GM18909 (cell line): ENCODE measurements around the gene KLK5.
"Not testable (repeated sequence)": the region's sequence is repeated elsewhere in the genome, so short reads cannot be mapped to it uniquely, and the experiment has no call there.

Experiments used
- ATAC-seq: cut with Tn5 transposase; IDR thresholded peaks from one replicate; pipeline ENCODE4 v1.9.1; 2021; ENCODE audit warnings: mild to moderate bottlenecking; ENCODE audit not compliant: unreplicated experiment, poor library complexity

Gene KLK5

DNA sequence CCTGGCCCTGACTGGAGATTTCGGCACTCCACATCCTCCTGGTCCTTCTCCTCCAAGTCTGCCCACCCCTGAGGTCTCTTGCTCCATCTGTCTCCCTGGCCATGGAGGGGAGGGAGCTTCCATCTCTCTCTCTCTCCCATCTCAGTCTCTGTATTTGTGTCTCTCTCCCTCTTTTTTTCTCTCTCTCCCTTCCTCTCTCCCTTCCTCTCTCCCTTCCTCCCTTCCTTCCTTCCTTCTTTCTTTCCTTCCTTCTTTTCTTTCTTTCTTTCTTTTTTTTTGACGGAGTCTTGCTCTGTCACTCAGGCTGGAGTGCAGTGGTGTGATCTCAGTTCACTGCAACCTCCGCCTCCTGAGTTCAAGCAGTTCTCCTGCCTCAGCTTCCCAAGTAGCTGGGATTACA, 17.0 kb upstream of the KLK5 start:
- not testable (repeated sequence) for ATAC-seq

DNA sequence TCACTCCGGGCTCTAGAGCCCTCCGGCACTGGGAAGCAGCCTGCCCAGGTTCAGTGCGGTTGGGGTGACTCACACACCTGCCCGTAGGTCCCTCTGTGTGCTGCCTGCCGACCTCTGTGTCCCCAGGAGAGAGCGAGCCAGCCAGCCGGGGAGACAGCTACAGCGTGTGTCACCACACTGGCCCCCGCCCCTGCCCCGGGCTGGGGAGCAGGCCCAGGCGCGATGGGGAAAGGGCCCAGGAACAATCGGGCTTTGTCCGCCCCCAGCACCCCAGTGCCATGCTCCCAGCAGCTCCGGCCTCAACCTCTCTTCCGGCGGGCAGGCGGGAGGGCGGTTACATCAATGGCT, 16.5 kb upstream of the KLK5 start, which contains the start of gene KLK6:
Gene KLK6 (minus strand): TSS at position 179 of the 348 bp plus-strand sequence. CDS start 1,487 bp downstream, outside the sequence.
- ATAC-seq = no peak

DNA sequence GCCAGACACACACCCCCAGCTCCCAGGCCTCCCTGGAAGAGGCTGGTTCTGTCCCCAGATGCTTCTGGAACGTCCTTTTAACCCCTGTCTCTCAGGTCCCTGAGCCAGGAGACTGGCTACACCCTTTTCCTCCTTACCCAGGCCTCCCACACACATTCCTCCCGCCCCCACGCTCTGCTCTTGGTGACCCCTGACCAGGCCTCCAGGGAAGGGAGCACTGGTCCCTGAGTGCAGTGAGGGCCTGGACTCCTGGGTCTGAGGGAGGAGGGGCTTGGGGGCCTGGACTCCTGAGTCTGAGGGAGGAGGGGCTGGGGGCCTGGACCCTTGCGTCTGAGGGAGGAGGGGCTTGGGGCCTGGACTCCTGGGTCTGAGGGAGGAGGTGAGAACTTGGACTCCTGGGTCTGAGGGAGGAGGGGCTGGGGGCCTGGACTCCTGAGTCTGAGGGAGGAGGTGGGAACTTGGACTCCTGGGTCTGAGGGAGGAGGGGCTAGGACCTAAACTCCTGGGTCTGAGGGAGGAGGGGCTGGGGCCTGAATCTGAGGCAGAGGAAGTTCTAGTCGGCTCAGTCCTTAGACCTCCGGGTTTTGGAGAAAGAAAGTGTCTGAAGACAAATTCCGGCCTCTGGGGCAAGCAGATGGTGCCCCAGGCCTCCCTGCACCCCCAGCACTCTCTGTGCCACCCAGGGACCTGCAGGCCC, 16.0 kb upstream of the KLK5 start:
- ATAC-seq = no peak

DNA sequence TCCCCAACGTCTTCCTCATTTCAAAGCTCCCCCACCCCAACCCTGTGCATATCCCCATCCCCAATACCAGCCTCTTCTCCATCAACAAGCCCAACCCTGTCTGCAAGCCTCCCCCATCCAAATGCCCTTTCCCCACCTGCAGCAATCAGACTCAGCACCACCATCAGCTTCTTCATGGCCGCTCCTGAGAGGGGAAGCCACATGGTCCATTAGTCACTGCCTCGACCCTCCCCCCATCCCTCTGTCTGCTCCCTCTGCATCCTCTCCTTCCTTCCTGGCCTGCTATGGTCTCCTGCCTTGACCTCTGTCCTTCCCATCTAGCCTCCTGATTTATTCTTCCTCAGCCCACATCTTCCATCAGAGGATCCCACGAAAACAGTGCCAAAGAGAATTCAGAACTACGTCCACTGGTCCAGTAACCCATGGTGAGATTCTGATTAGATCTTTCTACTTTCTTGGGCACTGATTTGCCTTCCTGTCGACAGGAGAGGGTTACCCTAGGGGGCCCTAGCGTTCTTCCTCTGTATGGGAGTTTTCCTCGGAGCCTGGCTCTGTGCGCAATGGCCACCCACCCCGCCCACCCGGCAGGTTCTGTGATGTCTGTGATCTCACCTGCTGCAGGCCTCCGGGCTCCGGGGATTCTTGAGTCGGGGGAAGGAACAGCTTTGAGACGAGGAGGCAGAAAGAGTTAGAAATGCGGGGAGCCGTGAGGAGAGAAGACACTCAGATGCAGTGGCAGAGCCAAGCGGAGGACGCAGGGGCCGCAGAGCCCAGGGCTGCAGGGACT, 15.3 kb upstream of the KLK5 start:
- ATAC-seq = no peak

DNA sequence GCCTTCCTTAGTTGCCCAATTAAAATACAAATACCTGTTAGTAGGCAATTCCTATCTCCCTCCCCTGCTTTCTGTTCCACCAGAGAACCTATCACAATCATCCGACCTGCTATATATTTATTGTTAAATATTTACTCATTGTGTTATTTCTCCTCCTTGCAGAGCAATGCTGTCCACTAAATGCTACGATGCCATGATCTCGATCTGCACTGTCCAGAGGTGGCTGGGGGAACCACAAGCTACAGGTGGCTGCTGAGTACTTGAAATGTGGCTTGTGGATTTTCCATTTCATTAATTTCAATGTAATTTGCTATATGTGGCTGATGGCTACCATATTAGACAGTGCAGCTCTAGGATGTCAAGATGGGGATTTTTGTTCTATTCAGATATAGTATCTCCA, 11.4 kb upstream of the KLK5 start:
- no peak for ATAC-seq

DNA sequence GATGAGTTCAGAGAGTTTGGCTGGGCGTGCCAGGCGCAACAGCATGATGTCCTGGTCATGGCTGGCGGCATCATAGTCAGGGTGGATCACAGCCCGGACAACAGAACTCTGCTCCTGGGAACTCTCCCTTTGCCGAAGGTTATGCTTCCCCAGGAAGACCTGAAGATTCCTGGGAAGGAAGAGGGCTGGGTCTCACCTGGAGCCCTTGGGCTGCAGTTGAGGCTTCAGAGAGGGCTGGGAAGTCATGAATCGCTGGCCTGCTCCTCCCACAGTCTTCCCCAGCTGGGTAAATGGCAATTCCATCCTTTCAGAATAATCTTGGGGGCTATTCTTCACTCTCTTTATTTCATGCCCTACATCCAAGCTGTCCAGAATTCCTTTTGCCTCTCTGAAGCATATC, 10.5 kb upstream of the KLK5 start:
- ATAC-seq = no peak

DNA sequence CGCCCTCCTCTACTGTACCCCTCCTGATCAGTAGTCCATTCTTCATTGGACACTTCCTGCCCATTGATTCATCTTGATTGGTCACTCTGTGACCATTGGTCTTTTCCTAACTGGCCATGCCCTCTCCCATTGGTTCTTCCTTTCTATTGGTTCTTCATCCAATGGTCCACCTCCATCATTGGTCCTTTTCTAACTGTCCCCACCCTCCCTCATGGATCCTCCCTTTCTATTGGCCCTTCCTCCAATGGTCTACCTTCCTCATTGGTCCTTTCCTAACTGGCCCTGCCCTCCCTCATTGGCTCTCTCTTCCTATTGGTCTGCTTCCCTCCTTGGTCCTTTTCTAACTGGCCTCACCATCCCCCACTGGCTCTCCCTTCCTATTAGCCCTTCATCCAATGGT, 9.4 kb upstream of the KLK5 start:
- ATAC-seq = no peak

DNA sequence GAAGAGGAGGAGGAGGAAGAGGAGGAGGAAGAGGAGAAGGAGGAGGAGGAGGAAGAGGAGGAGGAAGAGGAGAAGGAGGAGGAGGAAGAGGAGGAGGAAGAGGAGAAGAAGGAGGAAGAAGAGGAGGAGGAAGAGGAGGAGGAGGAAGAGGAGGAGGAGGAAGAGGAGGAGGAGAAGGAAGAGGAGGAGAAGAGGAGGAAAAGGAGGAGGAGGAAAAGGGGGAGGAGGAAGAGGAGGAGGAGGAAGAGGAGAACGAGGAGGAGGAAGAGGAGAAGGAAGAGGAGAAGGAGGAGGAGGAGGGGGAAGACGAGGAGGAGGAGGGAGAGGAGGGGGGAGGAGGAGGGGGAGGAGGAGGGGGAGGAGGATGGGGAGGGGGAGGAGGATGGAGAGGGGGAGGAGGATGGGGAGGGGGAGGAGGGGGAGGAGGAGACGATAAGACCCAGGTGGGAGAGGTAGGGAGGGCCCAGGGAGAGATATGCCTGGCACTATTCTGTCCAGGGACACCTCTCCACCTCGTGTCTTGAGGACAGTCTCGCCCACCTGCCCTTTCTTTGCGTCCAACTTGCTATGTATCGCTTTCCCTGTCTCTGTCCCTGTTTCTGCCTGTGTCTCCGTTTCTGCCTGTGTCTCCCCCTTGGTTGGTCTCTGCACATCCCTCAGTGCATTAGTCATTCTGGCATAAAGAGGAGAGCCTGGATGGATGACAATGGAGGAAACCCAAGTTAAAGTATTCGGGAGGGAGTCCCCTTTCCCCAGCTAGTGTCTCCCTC, 7.1 kb upstream of the KLK5 start:
- ATAC-seq = no peak

DNA sequence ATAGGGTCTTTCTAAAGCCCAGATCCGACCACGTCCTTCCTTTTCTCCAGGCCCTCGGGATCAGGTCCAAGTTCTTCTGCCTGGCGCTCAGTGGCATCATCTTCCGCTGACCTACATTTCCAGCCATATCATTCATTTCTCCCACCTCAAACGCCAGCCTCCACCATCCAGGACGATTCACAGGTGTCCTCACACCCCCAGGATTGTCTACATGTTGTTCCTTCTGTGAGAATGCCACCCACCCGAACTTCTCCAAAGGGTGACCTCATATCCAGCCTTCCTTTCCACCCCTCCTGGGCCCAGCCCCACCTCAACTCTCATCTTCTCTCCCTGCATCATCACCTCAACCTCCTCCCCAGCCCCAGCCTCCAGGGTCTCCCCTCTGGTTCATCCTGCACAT, 4.7 kb upstream of the KLK5 start:
- ATAC-seq = no peak

DNA sequence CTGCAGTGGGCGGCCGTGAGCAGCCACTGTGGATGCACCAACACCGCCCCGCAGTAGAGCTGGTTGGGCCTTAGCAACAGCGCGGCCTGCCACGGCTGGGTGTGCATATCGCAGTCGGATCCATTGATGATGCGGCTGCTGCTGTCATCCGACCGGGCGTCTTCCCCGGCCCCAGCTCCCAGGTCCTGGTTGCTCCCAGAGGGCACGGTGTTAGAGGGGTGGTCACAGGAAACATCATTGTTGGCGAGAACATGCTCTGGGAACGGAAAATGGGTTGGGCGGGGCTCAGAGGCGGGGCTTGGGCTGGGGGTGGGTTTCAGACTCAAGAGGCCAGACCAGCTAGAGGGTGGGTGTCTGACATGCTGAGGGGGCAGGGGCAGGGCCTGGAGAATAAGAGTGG, 3.0 kb downstream of the KLK5 start:
- ATAC-seq = no peak

DNA sequence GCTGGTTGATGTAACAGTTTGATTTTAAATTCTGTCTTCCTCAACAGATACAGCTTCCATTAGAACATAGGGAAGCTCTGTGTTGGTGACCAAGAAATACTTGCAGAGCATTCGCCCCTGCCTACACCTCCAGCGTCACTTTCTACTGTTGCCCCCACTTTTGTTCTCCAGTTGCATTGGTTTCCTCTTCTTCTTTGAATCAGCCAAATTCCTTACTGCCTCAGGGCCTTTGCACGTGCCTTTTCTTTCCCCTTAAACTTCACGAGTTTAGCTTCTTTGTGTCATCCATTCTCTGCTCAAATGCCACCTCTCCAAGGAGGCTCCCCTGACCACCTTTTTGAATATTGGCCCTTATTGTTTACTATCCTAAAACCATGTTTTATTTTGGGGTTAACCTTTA, 5.7 kb downstream of the KLK5 start:
- no peak for ATAC-seq

DNA sequence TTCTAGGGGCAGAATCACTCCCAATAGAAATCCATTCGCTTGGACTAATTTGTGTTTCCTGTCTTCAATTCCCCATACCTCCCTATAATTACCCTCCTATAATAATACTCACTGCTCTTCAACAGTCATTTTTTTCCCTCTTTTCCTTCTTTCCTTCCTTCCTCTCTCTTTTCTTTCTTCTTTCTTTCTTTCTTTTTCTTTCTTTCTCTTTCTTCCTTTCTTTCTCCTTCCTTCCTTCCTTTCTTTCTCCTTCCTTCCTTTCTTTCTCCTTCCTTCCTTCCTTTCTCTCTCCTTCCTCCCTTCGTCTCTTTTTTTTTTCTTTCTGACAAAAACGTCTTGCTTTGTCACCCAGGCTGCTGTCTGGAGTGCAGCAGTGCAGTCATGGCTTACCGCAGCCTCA, 8.0 kb downstream of the KLK5 start:
- ATAC-seq = no peak

DNA sequence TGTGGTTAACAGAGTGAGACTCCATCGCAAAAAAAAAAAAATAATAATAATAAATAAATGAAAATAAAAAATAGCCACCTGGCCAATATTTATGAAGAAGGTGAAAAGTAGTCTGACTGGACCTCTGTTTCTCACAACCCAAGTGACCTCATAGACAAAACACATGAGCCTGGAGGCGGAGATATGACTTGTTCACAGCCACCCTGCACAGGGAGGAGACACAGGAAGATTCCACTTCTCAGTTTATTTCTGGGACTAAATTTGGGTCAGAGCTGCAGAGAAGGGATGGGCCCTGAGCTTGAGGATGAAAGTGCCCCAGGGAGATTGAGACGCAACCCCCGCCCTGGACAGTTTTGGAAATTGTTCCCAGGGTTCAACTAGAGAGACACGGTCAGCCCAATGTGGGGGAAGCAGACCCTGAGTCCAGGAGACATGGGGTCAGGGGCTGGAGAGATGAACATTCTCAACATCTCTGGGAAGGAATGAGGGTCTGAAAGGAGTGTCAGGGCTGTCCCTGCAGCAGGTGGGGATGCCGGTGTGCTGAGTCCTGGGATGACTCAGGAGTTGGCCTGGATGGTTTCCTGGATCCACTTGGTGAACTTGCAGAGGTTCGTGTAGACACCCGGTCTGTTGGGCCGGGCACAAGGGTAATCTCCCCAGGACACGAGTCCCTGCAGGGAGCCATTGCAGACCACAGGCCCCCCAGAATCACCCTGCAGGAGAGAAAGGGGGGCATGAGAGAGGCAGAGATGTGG, 9.6 kb downstream of the KLK5 start:
- no peak for ATAC-seq

DNA sequence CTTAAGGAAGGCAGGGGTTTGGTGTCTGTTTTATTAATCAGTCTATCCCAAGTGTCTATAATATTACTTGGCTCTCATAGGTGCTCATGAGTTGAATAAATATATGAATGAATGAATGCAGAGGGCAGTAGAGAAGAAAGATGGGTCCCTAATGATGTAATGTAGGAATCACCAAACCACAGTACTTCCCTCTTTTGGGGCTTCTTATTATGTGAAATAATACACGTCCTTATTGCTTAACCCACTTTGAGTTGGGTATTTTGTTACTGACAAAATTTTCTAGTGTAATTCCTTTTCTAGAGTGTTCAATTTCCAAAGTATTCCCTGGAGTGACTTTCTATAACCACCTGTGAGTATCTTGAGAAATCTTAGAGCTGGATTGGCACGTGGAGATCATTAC, 13.2 kb downstream of the KLK5 start:
- no peak for ATAC-seq

DNA sequence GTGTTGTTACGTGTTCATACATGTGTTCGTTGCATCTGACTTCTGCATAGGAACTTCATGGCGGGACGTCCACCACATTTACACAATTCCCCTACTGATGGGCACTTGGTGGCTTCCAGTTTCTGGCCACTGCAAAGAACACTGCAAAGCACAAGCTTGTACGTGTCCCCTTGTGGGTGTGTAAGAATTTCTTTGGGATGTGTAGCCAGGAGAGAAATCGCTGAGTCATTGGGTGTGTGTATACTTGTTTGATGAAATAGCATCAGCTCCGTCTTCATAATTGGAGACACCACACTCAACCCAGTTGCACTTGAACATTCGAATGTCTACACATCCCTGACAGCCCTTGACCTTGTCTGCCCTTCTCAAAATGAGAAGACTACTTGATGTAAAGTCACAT, 19.2 kb downstream of the KLK5 start:
- no peak for ATAC-seq

DNA sequence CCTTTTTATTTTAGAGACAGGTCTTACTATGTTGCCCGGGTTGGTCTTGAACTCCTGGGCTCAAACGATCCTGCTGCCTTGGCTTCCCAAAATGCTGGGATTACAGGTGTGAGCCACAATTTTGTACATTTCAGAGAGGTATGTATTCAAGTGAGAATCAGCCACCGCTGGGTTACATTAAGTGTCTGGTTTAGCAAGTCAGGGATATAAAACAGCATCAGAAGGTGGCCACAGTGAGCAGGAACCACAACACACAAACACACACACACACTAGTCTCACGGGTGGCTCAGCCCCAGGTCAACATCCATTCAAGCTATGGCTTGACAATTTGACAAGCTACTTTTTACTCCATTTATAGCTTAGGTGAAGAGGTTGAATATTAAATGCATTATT, 20.2 kb downstream of the KLK5 start:
- no peak for ATAC-seq

DNA sequence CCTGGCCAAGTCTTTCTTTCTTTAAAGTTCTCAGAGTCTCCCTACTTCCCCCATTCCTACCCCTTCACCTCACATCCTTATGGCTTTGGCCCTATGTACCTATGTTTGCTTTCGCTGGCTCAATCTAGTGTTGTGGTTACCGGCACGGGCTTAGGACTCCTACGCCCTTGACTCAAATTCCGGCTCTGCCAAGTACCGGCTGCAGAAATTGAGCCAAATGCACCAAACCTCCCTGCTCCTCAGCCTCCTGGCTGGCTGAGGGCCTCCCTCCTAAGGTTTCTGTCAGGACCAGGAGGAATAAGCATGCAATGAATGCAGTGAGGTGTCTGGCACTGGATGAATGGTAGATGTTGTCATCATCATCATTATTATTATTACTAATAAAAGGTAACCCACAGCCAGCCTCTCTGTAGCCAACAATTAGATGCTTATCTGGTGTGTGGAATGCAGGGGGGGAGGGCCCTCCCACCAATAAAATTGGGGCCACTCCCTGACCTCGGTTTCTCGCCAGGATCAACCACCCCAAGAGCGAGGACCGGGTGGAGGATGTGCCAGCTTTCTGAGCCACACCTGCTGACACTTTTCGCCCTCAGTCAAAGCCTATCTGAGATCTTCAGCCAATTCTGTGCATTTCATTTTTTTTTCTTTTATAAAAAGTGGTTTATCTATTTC, 20.7 kb downstream of the KLK5 start:
- ATAC-seq = no peak

DNA sequence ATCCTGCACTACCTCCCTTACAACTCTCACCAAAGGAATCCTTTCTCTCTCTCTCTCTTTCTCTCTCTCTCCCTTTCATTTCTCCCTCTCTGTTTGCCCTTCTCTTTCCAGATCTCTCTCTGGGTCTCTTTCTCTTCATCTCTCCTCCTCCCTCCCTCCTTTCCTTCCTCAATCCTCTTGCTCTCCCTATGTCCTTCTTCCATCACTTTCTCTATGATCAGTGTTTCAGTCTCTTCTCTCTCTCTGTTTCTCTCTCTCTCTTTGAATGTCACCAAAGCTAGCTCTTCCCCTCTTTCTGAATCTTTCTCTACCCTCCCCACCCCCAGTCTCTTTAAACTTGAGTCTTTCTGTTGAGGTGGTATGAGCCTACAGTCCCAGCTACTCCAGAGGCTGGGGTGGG, 21.8 kb downstream of the KLK5 start:
- no peak for ATAC-seq

DNA sequence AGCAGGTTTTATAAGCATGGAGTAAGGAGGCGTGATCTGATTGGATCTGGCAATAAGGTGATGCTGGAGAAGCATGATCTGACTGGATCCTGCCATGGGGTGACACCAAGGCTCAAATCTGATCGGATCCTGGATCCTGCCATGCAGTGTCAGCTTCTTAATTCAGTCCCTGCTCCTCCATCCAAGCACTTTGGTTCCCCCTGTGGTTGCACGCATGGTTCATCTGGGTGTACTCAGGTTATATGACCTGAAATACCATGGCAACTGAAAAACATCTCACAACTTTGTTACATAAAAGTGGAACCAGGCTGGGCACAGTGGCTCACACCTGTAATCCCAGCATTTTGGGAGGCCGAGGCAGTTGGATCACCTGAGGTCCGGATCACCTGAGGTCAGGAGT, 24.0 kb downstream of the KLK5 start:
- no peak for ATAC-seq

DNA sequence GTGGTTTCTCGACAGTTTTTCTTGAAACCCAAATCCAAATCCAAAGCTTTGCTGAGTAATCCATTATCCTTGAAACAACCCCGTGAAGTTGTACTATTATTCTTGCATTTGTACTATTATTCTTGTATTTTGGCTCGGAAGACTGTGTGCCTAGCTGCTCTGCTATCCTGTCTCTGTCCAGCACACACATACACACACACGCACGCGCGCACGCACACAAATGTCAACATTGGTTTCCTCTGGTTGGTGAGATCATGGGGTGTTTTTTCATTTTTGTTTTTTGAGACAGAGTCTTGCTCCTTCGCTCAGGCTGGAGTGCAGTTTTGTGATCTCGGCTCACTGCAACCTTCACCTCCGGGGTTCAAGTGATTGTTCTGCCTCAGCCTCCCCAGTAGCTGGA, 26.7 kb downstream of the KLK5 start:
- no peak for ATAC-seq
